Activated naive CD8-positive, alpha-beta T cell treated with anti-CD3 and anti-CD28 coated beads for 36 hours (primary cell): Measurements from ENCODE around the gene MORN3. TPM values are rescaled to one million over a fixed set of nuclear protein-coding genes. Genes with fewer than 3 reads are reported as not detected.
A peak's percentile ranks its signal among the peaks of the same experiment; 100 is the strongest.
"Not testable (repeated sequence)": the region's sequence is repeated elsewhere in the genome, so short reads cannot be mapped to it uniquely, and the experiment has no call there.

Experiments
- DNase-seq: peaks from one replicate; pipeline ENCODE4 v3.0.0; 2021
- H3K27ac Mint-ChIP-seq: one replicate; pipeline ENCODE4 v1.8.0; 2022; ENCODE audit warnings: mild to moderate bottlenecking, moderate library complexity, mixed read lengths
- H3K27me3 Mint-ChIP-seq: one replicate; pipeline ENCODE4 v1.8.0; 2022; ENCODE audit warnings: mild to moderate bottlenecking, mixed read lengths
- H3K36me3 Mint-ChIP-seq: one replicate; pipeline ENCODE4 v1.8.0; 2021; ENCODE audit warnings: mild to moderate bottlenecking, mixed read lengths
- H3K4me1 Mint-ChIP-seq: one replicate; pipeline ENCODE4 v1.8.0; 2021; ENCODE audit warnings: mixed read lengths
- H3K4me3 Mint-ChIP-seq: one replicate; pipeline ENCODE4 v1.8.0; 2022; ENCODE audit warnings: mild to moderate bottlenecking, moderate library complexity, mixed read lengths
- H3K9me3 Mint-ChIP-seq: one replicate; pipeline ENCODE4 v1.8.0; 2022; ENCODE audit warnings: mixed read lengths
- total RNA-seq, 2 experiments: library from RNA; stranded (reverse); gene quantifications; one replicate each; pipeline ENCODE4 v1.2.3, GENCODE V29; 2021

MORN3 gene
- total RNA-seq, 2 experiments from 2014 or later: 1.8 to 1.9 TPM

DNA sequence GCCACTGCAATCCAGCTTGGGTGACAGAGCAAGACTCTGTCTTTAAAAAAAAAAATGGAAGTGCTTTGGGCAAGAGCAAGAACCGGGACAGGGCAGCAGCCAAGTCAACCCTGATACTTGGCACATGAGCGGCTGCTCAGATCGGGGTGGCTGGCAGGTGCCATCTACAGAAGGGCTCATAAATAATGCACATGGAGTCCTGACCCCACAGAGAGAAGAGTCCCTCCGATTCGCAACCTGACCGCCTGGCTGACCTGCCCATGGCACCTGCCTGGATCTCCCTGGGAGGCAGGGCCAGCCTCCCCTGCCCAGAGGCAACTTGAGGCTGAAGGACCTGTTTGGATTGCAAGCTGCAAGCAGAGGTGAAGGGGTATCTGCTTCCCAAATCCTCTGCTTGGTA lies 33.5 kb upstream of the MORN3 start:
- no peaks in the 10 kb centered on the region for H3K27me3 Mint-ChIP-seq
- H3K9me3 Mint-ChIP-seq: no peaks in the 10 kb centered on the region

DNA sequence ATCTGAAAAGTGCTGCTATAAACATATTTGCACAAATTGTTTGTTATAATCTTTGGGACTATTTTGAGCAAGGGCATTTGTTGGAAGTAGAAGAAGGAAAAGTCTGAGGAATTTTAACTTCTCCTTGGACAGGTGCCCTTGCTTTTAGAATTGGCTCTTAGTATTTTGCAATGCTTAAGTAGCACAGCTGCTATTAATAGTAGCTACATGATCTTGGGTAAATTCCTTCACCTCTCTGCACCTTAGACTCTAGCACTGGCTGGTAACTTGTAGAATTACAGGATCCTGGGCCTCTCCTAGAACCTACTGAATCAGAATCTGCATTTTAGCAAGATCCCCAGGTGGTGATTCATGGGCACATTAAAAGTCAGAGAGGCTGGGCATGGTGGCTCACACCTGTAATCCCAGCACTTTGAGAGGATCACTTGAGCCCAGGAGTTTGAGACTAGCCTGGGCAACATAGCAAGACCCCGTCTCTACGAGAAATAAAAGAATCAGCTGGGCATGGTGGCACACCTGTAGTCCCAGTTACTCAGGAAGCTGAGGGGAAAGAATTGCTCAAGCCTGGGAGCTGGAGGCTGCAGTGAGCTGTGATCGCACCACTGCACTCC lies 32.3 kb upstream of the MORN3 start:
- DNase-seq: no peak
- no peaks in the 10 kb centered on the region for H3K4me1 Mint-ChIP-seq
- H3K9me3 Mint-ChIP-seq: no peaks in the 10 kb centered on the region
- H3K27ac Mint-ChIP-seq: no peak overlapping the region
- H3K27me3 Mint-ChIP-seq: no peaks in the 10 kb centered on the region
- H3K36me3 Mint-ChIP-seq: no peaks in the 10 kb centered on the region
- no peak overlapping the region for H3K4me3 Mint-ChIP-seq

More for the DNA sequence above, 33.5 kb upstream of the MORN3 start:
- no peak for DNase-seq
- Mint-ChIP-seq H3K4me3 (no peak overlapping the region), H3K36me3 (no peaks in the 10 kb centered on the region), H3K4me1 (no peaks in the 10 kb centered on the region), H3K27ac (no peak overlapping the region)

DNA sequence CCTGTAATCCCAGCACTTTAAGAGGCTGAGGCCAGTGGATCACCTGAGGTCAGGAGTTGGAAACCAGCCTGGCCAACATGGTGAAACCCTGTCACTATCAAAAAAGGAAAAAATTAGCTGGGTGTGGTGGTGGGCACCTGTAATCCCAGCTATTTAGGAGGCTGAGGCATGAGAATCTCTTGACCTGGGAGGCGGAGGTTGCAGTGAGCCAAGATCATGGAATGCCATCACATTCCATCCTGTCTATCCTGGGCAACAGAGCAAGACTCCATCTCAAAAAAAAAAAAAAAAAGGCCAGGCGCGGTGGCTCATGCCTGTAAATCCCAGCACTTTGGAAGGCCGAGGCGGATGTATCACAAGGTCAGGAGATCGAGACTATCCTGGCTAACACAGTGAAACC lies 28.4 kb upstream of the MORN3 start:
- H3K27ac Mint-ChIP-seq, H3K36me3 Mint-ChIP-seq, H3K27me3 Mint-ChIP-seq, H3K4me1 Mint-ChIP-seq, H3K4me3 Mint-ChIP-seq, DNase-seq, H3K9me3 Mint-ChIP-seq: not testable (repeated sequence)

DNA sequence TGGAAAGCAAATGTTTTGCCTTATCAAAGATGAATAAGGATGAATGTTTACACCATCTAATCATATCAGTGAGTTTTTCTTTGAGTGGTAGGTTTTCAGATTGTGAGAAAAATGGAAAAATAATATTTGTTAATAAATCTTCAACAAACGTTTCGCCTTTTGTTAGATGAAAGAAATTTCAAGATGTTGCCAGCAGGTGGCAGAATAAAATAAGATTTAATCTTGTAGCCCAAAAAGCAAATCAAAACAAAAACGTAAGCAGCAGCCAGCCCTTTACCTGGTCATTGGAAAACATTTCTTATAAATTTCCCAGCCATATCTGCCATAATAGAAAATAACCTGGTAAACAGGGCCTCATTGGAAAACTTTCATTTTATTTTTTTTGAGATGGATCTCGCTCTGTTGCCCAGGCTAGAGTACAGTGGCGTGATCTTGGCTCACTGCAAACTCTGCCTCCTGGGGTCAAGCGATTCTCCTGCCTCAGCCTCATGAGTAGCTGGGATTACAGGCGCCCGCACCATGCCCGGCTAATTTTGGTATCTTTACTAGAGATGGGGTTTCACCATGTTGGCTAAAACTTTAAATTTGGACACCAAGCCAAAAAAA lies 27.7 kb upstream of the MORN3 start:
- Mint-ChIP-seq H3K4me3 (no peak overlapping the region), H3K4me1 (no peaks in the 10 kb centered on the region), H3K27me3 (no peaks in the 10 kb centered on the region), H3K36me3 (no peaks in the 10 kb centered on the region), H3K9me3 (no peaks in the 10 kb centered on the region), H3K27ac (no peak overlapping the region)
- no peak for DNase-seq

DNA sequence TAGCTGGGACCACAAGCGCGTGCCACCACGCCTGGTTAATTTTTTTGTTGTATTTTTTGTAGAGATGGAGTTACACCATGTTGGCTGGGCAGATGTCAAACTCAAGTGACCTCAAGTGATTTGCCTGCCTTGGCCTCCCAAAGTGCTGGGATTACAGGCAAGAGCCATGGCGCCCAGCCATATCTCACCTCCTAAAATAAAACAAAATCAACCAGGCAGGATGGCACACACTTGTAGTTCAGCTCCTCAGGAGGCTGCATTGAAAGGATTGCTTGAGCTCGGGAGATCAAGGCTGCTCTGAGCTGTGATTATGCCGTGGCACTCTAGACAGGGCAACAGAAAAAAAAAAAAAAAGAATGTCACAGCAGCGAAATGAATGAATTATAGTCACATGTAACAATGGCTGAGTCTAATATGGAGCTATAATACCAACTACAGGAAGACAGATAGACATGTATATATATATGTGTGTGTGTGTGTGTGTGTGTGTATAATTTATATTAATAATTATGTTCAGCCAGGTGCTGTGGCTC lies 23.8 kb upstream of the MORN3 start:
- H3K36me3 Mint-ChIP-seq: no peaks in the 10 kb centered on the region
- no peak for DNase-seq
- no peak overlapping the region for H3K4me3 Mint-ChIP-seq
- H3K9me3 Mint-ChIP-seq: no peaks in the 10 kb centered on the region
- no peak overlapping the region for H3K27ac Mint-ChIP-seq
- H3K4me1 Mint-ChIP-seq: no peaks in the 10 kb centered on the region
- no peaks in the 10 kb centered on the region for H3K27me3 Mint-ChIP-seq

DNA sequence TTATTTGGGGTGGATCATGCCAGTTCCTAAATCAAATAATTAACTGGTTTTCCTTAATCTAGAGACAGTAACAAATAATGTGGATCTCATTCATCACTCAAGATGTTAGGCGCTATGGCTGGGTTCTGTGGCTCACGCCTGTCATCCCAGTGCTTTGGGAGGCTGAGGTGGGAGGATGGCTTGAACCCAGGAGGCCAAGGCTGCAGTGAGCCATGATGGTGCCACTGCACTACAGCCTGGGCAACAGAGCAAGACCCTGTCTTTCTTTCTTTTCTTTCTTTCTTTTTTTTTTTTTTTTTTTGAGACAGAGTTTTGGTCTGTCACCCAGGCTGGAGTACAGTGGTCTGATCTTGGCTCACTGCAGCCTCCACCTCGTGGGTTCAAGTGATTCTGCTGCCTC lies 23.3 kb upstream of the MORN3 start:
- not testable (repeated sequence) for H3K4me3 Mint-ChIP-seq, H3K27me3 Mint-ChIP-seq, H3K36me3 Mint-ChIP-seq, H3K4me1 Mint-ChIP-seq, H3K27ac Mint-ChIP-seq, H3K9me3 Mint-ChIP-seq, DNase-seq

DNA sequence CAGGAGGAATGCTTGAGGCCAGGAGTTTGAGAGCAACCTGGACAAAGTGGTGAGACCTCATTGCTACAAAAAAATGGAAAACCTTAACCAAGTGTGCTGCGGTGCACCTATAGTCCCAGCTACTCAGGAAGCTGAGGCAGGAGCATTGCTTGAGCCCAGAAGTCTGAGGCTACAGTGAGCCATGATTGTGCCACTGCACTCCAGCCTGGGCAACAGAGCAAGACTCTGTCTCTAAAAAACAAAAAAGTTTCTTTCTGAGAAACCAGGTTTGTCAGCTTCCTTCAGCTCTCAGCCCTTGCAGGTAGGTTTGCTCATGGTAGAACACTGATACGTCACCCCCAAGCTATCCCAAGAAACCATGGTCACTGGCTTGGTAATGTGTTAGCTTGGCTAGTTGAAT lies 20.0 kb upstream of the MORN3 start:
- Mint-ChIP-seq H3K4me1 (peaks cover 5% of the 10 kb centered on the region), H3K27me3 (no peaks in the 10 kb centered on the region), H3K36me3 (no peaks in the 10 kb centered on the region), H3K27ac (no peak overlapping the region), H3K9me3 (peaks cover 2% of the 10 kb centered on the region), H3K4me3 (no peak overlapping the region)
- no peak for DNase-seq

DNA sequence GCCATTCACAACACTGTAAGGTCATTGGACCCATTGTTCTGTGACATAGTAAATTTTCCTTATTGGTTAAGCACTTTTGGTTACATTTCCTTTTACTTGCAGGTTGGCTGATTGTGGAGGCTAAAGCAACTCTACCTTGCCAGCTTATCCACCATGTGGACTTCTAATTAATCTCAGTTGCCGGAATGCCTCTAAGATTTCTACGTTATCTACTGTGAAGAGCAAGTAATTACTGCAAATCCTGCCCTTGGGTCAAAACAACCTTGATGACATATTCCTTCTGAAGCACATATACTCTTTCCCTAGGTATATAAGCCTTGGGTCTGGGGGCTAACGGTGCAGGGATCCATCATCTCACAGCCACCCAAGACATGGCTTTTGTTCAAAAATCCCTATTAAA lies 19.5 kb upstream of the MORN3 start:
- H3K27me3 Mint-ChIP-seq: no peaks in the 10 kb centered on the region
- H3K4me1 Mint-ChIP-seq: peaks cover 5% of the 10 kb centered on the region
- no peak for DNase-seq
- H3K27ac Mint-ChIP-seq: no peak overlapping the region
- H3K4me3 Mint-ChIP-seq: no peak overlapping the region
- H3K9me3 Mint-ChIP-seq: peaks cover 2% of the 10 kb centered on the region
- H3K36me3 Mint-ChIP-seq: no peaks in the 10 kb centered on the region

DNA sequence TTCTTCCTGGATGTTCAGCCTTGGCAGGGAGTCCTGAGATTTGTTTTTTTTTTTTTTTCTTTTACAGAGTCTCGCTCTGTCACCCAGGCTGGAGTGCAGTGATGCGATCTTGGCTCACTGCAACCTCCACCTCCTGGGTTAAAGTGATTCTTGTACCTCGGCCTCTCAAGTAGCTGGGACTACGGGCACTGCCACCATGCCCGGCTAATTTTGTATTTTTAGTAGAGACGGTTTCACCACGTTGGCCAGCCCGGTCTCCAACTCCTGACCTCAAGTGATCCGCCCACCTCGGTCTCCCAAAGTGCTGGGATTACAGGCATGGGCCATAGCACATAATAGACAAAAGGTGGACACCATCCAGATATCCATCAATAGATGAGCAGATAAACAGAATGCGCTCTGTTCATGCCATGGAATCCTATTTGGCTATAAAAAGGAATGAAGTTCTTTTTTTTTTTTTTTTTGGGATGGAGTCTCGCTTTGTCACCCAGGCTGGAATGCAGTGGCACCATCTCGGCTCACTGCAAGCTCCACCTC lies 10.3 kb upstream of the MORN3 start:
- not testable (repeated sequence) for H3K4me1 Mint-ChIP-seq, H3K36me3 Mint-ChIP-seq, DNase-seq, H3K27me3 Mint-ChIP-seq, H3K9me3 Mint-ChIP-seq, H3K4me3 Mint-ChIP-seq, H3K27ac Mint-ChIP-seq

DNA sequence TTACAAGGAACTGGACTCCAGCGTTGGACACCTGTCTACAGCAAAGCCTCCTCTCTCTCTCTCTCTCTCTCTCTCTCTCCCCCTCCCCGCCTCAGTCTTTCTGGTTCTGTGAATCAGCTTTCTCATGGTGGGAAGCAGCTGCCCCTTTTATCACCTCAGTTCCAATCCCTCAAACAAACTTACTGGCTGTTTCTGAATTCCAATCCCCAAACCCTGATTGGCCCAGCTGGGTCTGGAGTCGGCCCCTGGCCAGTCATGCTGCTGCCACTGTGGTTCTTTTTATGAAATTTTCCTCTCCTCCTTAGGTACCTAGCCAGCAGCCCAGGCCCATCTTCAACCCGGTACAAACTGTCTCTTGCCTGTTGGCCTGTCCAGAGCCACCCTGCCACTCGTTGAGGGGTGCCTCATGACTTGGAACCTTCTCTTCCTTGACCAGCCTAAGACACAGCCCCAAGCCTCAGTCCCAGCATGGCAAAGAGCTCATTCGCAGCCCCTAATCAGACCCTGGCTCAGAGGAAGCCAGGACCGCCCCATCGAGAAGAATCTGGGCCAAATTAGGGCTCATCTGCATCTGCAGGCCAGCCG lies 9.4 kb upstream of the MORN3 start:
- Mint-ChIP-seq H3K27me3 (no peaks in the 10 kb centered on the region), H3K9me3 (no peaks in the 10 kb centered on the region), H3K36me3 (no peaks in the 10 kb centered on the region), H3K27ac (no peak overlapping the region), H3K4me1 (peaks cover 6% of the 10 kb centered on the region), H3K4me3 (no peak overlapping the region)
- no peak for DNase-seq

DNA sequence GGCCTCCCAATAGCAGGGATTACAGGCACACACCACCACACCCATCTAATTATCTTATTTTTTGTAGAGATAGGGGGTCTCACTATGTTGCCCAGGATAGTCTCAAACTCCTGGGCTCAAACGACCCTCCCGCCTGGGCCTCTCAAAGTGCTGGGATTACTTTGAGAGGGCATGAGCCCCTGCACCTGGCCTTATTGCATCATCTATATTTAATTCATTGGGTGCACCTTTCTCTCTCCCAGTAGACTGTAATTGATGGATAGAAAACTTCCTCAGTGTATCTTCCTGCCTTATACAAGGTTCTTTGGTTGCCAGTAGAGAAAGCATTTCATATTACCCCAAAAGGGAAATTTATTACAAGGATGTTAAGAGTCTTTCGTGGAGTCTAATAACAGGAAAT lies 8.9 kb upstream of the MORN3 start:
- Mint-ChIP-seq H3K9me3 (no peaks in the 10 kb centered on the region), H3K4me3 (no peak overlapping the region), H3K4me1 (peaks cover 10% of the 10 kb centered on the region), H3K27me3 (no peaks in the 10 kb centered on the region), H3K27ac (no peak overlapping the region), H3K36me3 (no peaks in the 10 kb centered on the region)
- DNase-seq: no peak

DNA sequence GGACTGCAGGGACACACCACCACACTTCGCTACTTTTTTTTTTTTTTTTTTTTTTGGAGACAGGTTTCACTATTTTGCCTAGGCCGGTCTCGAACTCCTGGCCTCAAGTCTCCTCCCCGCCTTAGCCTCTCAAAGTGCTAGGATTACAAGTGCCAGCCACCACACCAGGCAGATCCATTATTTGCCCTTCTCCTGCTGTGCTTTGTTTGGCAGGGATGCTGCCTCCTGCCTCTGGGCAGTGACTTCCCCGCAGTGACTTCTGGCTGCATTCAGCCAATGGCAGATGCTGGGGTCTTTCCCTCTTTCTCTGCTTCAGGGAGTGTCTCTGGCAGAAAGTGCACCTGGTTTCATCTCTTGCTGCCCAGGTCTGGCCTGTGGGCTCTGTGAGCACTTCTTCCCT lies 6.7 kb upstream of the MORN3 start:
- Mint-ChIP-seq H3K36me3 (no peaks in the 10 kb centered on the region), H3K27me3 (no peaks in the 10 kb centered on the region), H3K4me1 (peaks cover 22% of the 10 kb centered on the region), H3K4me3 (no peak overlapping the region), H3K27ac (no peak overlapping the region), H3K9me3 (no peaks in the 10 kb centered on the region)
- no peak for DNase-seq

DNA sequence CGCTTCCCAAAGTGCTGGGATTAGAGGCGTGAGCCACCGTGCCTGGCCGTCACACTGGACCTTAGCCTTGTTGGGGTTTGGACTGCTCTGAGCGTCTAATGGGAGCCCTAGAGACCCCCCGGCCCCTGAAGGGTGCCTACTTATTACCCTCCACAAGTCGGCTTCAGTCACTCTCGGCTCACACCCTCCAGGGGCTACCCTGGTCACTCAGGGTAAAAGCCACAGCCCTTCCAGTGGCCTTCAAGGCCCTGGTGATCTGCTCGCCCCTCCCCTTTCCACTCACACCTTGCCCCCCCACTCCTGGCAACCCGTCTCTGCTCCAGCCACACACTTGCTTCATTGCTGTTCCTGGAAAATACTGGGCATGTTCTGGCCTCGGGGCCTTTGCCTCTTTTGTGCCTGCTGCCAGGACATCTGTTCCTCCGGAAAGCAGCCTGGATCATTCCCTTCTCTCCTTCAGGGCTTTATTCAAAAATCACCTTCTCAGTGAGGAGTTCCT lies 3.6 kb upstream of the MORN3 start:
- H3K4me1 Mint-ChIP-seq: peaks cover 26% of the 10 kb centered on the region
- no peaks in the 10 kb centered on the region for H3K36me3 Mint-ChIP-seq
- H3K27ac Mint-ChIP-seq: peak overlapping the region; percentile 97
- H3K4me3 Mint-ChIP-seq: peak overlapping the region; percentile 88
- no peak for DNase-seq
- no peaks in the 10 kb centered on the region for H3K9me3 Mint-ChIP-seq
- no peaks in the 10 kb centered on the region for H3K27me3 Mint-ChIP-seq

DNA sequence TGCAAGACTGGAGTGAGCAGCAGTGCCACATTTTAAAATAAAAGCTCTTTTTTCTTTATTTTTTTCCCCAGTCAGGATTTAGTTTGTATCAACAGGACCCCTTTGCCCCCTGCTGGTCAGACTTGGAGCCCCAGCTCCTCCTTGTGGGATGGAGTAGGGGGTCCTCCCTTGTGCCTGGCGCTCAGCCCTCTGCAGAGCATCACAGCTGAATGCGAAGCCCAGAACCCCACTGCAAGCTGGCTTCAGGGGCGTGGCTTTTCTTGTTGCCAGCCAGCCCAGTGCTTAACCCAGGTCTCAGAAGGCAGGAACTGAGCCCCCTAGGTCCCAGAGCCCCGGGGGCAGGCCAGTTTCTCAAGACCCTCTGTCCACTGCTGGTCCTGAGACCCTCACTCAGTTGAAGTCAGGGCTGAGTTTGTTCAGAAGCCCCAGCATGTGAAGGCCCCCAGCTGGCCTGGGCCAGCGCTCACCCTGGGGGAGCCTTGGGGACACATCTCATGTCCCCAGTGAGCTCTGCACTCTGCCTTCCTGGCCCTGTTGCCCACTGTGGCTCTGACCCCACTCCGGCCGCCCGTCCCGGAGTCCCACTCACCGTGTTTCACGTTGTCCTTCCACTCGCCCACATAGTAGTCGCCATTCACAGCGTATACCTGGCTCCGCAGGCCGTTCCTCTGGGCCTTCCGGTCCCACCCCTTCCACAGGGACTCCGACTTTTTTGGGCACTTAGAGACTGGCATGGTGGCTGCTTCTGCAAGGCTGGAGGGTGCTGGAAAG lies 519 bp downstream of the MORN3 start:
- peak; percentile 46 for DNase-seq
- Mint-ChIP-seq H3K27me3 (no peaks in the 10 kb centered on the region), H3K27ac (no peak overlapping the region), H3K4me1 (peaks cover 51% of the 10 kb centered on the region), H3K36me3 (peaks cover 11% of the 10 kb centered on the region), H3K9me3 (no peaks in the 10 kb centered on the region), H3K4me3 (no peak overlapping the region)

DNA sequence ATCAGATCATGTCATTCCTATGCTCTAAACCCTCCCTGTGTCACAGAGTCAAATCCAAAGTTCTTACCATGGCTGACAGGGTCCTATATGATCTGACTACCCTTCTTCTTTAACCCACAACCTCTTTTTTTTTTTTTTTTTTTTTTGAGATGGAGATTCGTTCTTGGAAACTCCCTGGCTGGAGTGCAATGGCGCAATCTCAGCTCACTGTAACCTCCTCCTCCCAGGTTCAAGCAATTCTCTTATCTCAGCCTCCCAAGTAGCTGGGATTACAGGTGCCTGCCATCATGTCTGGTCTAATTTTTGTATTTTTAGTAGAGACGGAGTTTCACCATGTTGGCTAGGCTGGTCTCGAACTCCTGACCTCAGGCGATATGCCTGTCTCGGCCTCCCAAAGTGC lies 2.6 kb downstream of the MORN3 start:
- not testable (repeated sequence) for H3K27me3 Mint-ChIP-seq, DNase-seq, H3K4me3 Mint-ChIP-seq, H3K9me3 Mint-ChIP-seq
- peaks cover 45% of the 10 kb centered on the region for H3K4me1 Mint-ChIP-seq
- peaks cover 13% of the 10 kb centered on the region for H3K36me3 Mint-ChIP-seq
- peak overlapping the region; percentile 66 for H3K27ac Mint-ChIP-seq
